Liver (tissue), 3 donors: Measurements from ENCODE around the gene BPGM.

ENCODE experiments used
- RAD21 ChIP-seq, 2 donors: IDR thresholded peaks; 2 replicates each; pipeline ENCODE4 v1.6.1; 2016; ENCODE audit warnings: antibody characterized with exemption in 2 of 2, mild to moderate bottlenecking in 2 of 2
- RXRA ChIP-seq, 2 donors: IDR thresholded peaks; 2 replicates each; pipeline ENCODE4 v1.6.1; 2017 to 2018; ENCODE audit warnings: antibody characterized with exemption in 2 of 2, mild to moderate bottlenecking in 1 of 2
- SP1 ChIP-seq: IDR thresholded peaks from 2 replicates; pipeline ENCODE4 v1.6.1; 2018; ENCODE audit warnings: antibody characterized with exemption, mild to moderate bottlenecking
- YY1 ChIP-seq: IDR thresholded peaks from 2 replicates; pipeline ENCODE4 v1.6.1; 2016; ENCODE audit warnings: antibody characterized with exemption, mild to moderate bottlenecking
- TF ChIP-seq, protein P1 (sequence below): fragments of 150-350 bp; IDR thresholded peaks from 2 replicates; pipeline ENCODE4 v1.5.1; 2017; ENCODE audit warnings: improper control_type of control experiment, low read depth, low read length; ENCODE audit not compliant: missing input control
- TF ChIP-seq, protein P2 (sequence below): IDR thresholded peaks from 2 replicates; pipeline ENCODE4 v1.6.1; 2016; ENCODE audit warnings: antibody characterized with exemption
- TF ChIP-seq, protein P3 (sequence below): IDR thresholded peaks from 2 replicates; pipeline ENCODE4 v1.6.1; 2016; ENCODE audit warnings: antibody characterized with exemption, mild to moderate bottlenecking
- donor health status: healthy.
- donor health status: healthy.

DNA sequence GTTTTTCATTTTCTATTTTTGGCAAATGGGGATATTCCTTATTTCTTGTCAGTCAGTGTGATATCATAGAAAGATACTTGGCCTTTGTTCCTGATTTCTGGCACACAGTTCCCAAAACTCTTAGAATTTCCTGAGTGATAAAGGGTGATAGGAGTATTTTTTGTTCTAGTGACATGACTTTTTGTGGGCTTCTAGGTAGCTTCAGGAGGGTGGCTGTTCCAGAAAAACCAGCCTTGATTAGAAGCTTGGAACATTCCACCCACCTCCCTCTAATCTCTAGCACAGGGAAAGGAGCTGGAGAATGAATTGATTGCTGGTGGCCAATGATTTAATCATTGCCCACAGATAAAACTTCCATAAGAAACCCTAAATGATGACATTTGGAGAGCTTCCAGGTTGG is 17.2 kb upstream of the BPGM start:
- TF ChIP-seq, protein P1, sequence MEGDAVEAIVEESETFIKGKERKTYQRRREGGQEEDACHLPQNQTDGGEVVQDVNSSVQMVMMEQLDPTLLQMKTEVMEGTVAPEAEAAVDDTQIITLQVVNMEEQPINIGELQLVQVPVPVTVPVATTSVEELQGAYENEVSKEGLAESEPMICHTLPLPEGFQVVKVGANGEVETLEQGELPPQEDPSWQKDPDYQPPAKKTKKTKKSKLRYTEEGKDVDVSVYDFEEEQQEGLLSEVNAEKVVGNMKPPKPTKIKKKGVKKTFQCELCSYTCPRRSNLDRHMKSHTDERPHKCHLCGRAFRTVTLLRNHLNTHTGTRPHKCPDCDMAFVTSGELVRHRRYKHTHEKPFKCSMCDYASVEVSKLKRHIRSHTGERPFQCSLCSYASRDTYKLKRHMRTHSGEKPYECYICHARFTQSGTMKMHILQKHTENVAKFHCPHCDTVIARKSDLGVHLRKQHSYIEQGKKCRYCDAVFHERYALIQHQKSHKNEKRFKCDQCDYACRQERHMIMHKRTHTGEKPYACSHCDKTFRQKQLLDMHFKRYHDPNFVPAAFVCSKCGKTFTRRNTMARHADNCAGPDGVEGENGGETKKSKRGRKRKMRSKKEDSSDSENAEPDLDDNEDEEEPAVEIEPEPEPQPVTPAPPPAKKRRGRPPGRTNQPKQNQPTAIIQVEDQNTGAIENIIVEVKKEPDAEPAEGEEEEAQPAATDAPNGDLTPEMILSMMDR: no peak
- TF ChIP-seq YY1 (no peak), RXRA (IDR thresholded peaks at IDR 0.05) (no peak), RAD21 (IDR thresholded peaks at IDR 0.05) (no peak), SP1 (no peak)
- TF ChIP-seq, protein P2, sequence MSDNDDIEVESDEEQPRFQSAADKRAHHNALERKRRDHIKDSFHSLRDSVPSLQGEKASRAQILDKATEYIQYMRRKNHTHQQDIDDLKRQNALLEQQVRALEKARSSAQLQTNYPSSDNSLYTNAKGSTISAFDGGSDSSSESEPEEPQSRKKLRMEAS: no peak
- TF ChIP-seq, protein P3, sequence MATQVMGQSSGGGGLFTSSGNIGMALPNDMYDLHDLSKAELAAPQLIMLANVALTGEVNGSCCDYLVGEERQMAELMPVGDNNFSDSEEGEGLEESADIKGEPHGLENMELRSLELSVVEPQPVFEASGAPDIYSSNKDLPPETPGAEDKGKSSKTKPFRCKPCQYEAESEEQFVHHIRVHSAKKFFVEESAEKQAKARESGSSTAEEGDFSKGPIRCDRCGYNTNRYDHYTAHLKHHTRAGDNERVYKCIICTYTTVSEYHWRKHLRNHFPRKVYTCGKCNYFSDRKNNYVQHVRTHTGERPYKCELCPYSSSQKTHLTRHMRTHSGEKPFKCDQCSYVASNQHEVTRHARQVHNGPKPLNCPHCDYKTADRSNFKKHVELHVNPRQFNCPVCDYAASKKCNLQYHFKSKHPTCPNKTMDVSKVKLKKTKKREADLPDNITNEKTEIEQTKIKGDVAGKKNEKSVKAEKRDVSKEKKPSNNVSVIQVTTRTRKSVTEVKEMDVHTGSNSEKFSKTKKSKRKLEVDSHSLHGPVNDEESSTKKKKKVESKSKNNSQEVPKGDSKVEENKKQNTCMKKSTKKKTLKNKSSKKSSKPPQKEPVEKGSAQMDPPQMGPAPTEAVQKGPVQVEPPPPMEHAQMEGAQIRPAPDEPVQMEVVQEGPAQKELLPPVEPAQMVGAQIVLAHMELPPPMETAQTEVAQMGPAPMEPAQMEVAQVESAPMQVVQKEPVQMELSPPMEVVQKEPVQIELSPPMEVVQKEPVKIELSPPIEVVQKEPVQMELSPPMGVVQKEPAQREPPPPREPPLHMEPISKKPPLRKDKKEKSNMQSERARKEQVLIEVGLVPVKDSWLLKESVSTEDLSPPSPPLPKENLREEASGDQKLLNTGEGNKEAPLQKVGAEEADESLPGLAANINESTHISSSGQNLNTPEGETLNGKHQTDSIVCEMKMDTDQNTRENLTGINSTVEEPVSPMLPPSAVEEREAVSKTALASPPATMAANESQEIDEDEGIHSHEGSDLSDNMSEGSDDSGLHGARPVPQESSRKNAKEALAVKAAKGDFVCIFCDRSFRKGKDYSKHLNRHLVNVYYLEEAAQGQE: no peak
